Effector memory CD4-positive, alpha-beta T cell (primary cell): ENCODE measurements around the gene MRPL20.
"Not testable (repeated sequence)": the region's sequence is repeated elsewhere in the genome, so short reads cannot be mapped to it uniquely, and the experiment has no call there.

Experiments used
- DNase-seq, 3 donors: peaks; one replicate each; pipeline ENCODE4 v3.0.0-alpha.2; 2020
- H3K27ac ChIP-seq: 2 replicates; pipeline ENCODE4 v1.7.0; 2013; ENCODE audit warnings: mild to moderate bottlenecking, low read length, moderate library complexity; ENCODE audit not compliant: insufficient read depth, poor library complexity, severe bottlenecking
- H3K27me3 ChIP-seq: replicated peaks from 2 replicates; pipeline ENCODE4 v1.7.0; 2013; ENCODE audit warnings: mild to moderate bottlenecking, low read length; ENCODE audit not compliant: insufficient read depth, control insufficient read depth, poor library complexity, severe bottlenecking
- H3K36me3 ChIP-seq: 2 replicates; pipeline ENCODE4 v1.7.0; 2013; ENCODE audit warnings: mild to moderate bottlenecking, low read length, moderate library complexity; ENCODE audit not compliant: control insufficient read depth, insufficient read depth
- H3K4me1 ChIP-seq: 2 replicates; pipeline ENCODE4 v1.7.0; 2013; ENCODE audit warnings: low read length, mild to moderate bottlenecking; ENCODE audit not compliant: control insufficient read depth, insufficient read depth, poor library complexity, severe bottlenecking
- H3K4me3 ChIP-seq: 2 replicates; pipeline ENCODE4 v1.7.0; 2013; ENCODE audit warnings: low read length, low read depth, mild to moderate bottlenecking; ENCODE audit not compliant: insufficient read depth, poor library complexity, severe bottlenecking
- H3K9me3 ChIP-seq: 2 replicates; pipeline ENCODE4 v1.7.0; 2013; ENCODE audit warnings: mild to moderate bottlenecking, low read length, moderate library complexity; ENCODE audit not compliant: control insufficient read depth
- total RNA-seq, 3 donors: gene quantifications; one replicate each; lab custom pipeline; 2026; lab: John Stamatoyannopoulos, UW

Gene MRPL20
- total RNA-seq = 23.8 to 30.4 (median 29.4) reads per million in 3 donors

GRCh38 chr1:1406821-1407635, at the start of gene MRPL20:
MRPL20 (minus strand) TSS chr1:1407293; CDS start chr1:1407217, 76 bp downstream.
- Histone ChIP-seq H3K36me3 (peaks cover 27% of the 10 kb centered on the region), H3K9me3 (no peaks in the 10 kb centered on the region), H3K27me3 (no peaks in the 10 kb centered on the region), H3K4me3 (peak within 1 kb of the TSS; percentile 97), H3K27ac (peak within 1 kb of the TSS; percentile 84), H3K4me1 (peaks cover 15% of the 10 kb centered on the region)
- DNase-seq = peak; percentile 91 to 95 (median 94)

- H3K27ac ChIP-seq, H3K4me1 ChIP-seq, DNase-seq, H3K27me3 ChIP-seq, H3K36me3 ChIP-seq, H3K9me3 ChIP-seq, H3K4me3 ChIP-seq: not testable (repeated sequence)
Observed at GRCh38 chr1:1456683-1457255, 49.7 kb upstream of the MRPL20 start.

GRCh38 chr1:1455934-1456333, 48.8 kb upstream of the MRPL20 start:
- not testable (repeated sequence) for H3K36me3 ChIP-seq, H3K4me3 ChIP-seq, H3K27me3 ChIP-seq, H3K9me3 ChIP-seq, DNase-seq, H3K27ac ChIP-seq, H3K4me1 ChIP-seq

- Histone ChIP-seq H3K9me3 (no peaks in the 10 kb centered on the region), H3K27me3 (no peaks in the 10 kb centered on the region), H3K4me3 (no peak overlapping the region), H3K36me3 (no peaks in the 10 kb centered on the region), H3K4me1 (no peaks in the 10 kb centered on the region), H3K27ac (no peak overlapping the region)
- no peak for DNase-seq
Observed at GRCh38 chr1:1455366-1455884, 48.3 kb upstream of the MRPL20 start.

- H3K36me3 ChIP-seq, H3K27me3 ChIP-seq, H3K27ac ChIP-seq, H3K4me3 ChIP-seq, H3K9me3 ChIP-seq, H3K4me1 ChIP-seq, DNase-seq: not testable (repeated sequence)
Observed at GRCh38 chr1:1454286-1455056, 47.4 kb upstream of the MRPL20 start.

GRCh38 chr1:1452882-1453281, 45.8 kb upstream of the MRPL20 start:
- Histone ChIP-seq H3K9me3 (no peaks in the 10 kb centered on the region), H3K27me3 (no peaks in the 10 kb centered on the region), H3K27ac (no peak overlapping the region), H3K36me3 (no peaks in the 10 kb centered on the region), H3K4me3 (no peak overlapping the region), H3K4me1 (no peaks in the 10 kb centered on the region)
- no peak for DNase-seq

- not testable (repeated sequence) for H3K9me3 ChIP-seq
Observed at GRCh38 chr1:1452365-1452739, 45.3 kb upstream of the MRPL20 start.

GRCh38 chr1:1451696-1452364, 44.7 kb upstream of the MRPL20 start:
- H3K4me1 ChIP-seq = no peaks in the 10 kb centered on the region
- H3K4me3 ChIP-seq = no peak overlapping the region
- no peaks in the 10 kb centered on the region for H3K27me3 ChIP-seq
- DNase-seq = no peak
- no peaks in the 10 kb centered on the region for H3K9me3 ChIP-seq
- H3K36me3 ChIP-seq = no peaks in the 10 kb centered on the region
- H3K27ac ChIP-seq = no peak overlapping the region

More at GRCh38 chr1:1452365-1452739, 45.3 kb upstream of the MRPL20 start:
- H3K4me3 ChIP-seq, H3K27me3 ChIP-seq, H3K27ac ChIP-seq, DNase-seq, H3K36me3 ChIP-seq, H3K4me1 ChIP-seq: not testable (repeated sequence)

GRCh38 chr1:1450616-1451015, 43.5 kb upstream of the MRPL20 start:
- H3K36me3 ChIP-seq, H3K4me1 ChIP-seq, H3K9me3 ChIP-seq, H3K4me3 ChIP-seq, DNase-seq, H3K27me3 ChIP-seq, H3K27ac ChIP-seq: not testable (repeated sequence)
